NCI-H1048 (cell line): ENCODE measurements around the gene KRTAP1-5.
"Not testable (repeated sequence)": the region's sequence is repeated elsewhere in the genome, so short reads cannot be mapped to it uniquely, and the experiment has no call there.

Source experiments
- DNase-seq: peaks from one replicate; lab custom pipeline; 2025; lab: John Stamatoyannopoulos, UW

KRTAP1-5 gene

GRCh38 chr17:41004397-41004796 lies 22.6 kb downstream of the KRTAP1-5 start:
- DNase-seq, result no peak

DNA sequence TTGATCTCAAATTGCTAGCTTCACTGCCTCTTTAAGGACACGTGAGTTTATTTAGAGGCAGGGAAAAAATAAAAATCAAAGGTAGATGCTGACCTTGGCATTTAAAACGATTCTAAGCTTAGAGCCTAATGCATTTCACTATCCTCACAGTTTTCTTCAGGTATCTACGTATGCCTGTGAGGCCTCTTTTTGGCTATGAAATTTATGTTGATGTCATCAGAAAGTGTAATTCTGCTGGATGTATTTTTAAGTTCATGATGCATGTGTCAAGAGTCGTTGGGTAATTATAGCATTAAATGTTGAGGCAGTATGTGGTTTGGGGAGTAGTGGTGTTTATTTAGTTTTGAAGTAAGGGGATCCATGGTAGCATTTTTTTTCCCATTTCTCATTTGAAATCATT lies 23.1 kb downstream of the KRTAP1-5 start:
- DNase-seq, result no peak

- no peak for DNase-seq
Measured at GRCh38 chr17:41002814-41003213, 24.2 kb downstream of the KRTAP1-5 start.

- no peak for DNase-seq
Measured at GRCh38 chr17:41001795-41002194, 25.2 kb downstream of the KRTAP1-5 start.

DNA sequence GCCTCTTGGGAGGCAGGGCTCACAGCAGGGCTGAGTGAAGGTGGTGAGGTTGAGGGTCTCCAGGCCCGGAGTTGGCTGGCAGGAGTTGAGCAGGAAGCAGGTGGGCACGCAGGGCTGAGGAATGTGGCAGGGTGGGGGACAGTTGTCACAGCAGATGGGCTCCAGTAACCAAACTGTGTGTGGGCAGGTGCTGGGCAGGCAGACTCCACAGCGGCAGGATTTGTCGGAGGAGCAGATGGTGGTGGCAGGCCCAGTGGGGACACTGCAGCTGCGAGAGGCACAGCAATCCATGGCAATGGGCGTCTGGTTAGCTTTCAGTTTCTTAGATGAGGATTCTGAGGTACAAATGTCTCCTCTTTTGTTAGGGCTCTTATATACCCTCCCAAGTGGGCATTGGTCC lies 27.4 kb downstream of the KRTAP1-5 start, which contains the start of gene KRTAP3-2:
Gene KRTAP3-2, minus strand, starts transcription at position 344 of the 400 bp plus-strand sequence. Its CDS starts 53 bp downstream, at position 291.
- not testable (repeated sequence) for DNase-seq

GRCh38 chr17:40997361-40997760 lies 29.6 kb downstream of the KRTAP1-5 start:
- DNase-seq, result no peak

- DNase-seq, result no peak
Measured at GRCh38 chr17:40996829-40997228, 30.2 kb downstream of the KRTAP1-5 start.

DNA sequence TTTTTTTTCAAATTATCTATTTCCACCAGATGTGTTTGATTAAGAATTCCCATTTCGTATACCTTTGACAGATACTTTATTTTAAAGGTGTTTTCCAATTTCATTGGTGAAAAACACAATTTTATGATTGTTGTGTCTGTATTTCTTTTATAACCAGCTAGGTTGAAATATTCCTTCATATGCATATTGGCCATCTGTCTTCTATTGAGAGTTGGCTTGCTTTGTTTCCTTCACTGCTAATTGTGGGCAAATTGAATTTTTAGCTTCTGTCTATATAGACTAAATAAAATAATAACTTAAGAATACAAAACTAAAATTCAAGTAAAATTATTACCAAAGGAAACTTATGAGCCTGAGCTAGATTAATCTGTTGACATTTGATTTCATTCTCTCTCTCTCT lies 31.9 kb downstream of the KRTAP1-5 start:
- no peak for DNase-seq

GRCh38 chr17:40993839-40994238 lies 33.2 kb downstream of the KRTAP1-5 start, which contains the start of gene KRTAP3-3:
Gene KRTAP3-3 (minus strand): TSS chr17:40994164. CDS start chr17:40994097, 67 bp downstream.
- no peak for DNase-seq

GRCh38 chr17:40993084-40993483 lies 33.9 kb downstream of the KRTAP1-5 start:
- no peak for DNase-seq

DNA sequence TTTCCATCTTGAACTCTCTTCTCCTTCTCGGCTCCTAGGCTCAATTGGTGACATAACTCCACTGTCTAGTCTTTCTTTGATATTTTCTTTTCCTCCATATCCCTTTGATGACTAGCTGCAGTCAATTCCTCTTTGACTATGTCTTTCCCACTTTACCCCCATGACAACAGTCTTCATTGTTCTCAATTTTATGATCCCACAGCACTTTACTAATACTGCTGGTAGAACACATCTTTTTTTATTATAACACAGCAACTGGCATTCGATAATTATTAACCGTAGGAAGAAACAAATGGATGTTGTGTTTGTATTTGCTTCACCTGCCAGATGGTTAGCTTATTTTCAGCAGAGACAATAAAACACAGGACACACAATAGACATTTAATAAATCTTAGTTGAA lies 34.3 kb downstream of the KRTAP1-5 start:
- no peak for DNase-seq

DNA sequence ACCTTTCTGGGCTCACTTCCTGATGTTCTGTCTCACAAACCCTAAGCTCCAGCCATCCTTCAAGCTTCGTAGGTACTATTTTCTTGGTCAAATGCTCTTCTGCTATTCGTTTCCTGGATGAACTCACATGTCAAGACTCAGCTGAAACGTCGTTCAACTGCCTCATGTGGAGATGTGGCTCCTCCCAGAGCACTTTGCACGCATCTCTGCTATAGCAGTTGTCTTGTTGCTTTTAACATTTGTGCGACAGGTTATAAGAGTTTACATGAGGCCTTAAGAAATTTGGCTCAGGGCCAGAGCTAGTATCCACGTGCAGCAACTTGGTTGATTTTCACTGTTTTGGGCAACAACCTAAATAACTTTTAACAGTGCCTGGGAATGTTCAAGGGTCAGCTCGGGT lies 40.1 kb downstream of the KRTAP1-5 start:
- DNase-seq, result no peak

DNA sequence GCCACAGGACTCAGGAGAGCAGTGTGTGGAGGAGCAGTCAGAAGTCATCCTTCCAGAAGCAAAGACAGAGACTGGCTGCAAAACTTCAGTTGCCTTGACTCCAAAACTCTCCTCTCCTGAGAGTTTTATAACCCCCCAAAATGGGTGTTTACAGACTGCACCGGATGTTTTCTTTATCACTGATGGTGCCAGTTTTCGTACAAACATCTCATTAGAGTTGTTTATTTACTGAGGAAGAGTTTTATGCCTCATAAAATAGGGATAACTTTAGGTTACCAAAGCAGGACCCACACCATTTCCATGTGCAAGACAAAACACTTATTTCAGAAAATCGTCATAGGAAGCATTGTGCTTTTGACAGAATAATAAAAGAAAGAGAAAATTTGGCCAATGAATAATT lies 42.8 kb downstream of the KRTAP1-5 start, which contains the start of gene KRT40:
Gene KRT40, minus strand, starts transcription at position 101 of the 400 bp plus-strand sequence. Its CDS starts 53 bp downstream, at position 48.
- no peak for DNase-seq

- DNase-seq, result no peak
Measured at GRCh38 chr17:40981115-40981514, 45.9 kb downstream of the KRTAP1-5 start.

DNA sequence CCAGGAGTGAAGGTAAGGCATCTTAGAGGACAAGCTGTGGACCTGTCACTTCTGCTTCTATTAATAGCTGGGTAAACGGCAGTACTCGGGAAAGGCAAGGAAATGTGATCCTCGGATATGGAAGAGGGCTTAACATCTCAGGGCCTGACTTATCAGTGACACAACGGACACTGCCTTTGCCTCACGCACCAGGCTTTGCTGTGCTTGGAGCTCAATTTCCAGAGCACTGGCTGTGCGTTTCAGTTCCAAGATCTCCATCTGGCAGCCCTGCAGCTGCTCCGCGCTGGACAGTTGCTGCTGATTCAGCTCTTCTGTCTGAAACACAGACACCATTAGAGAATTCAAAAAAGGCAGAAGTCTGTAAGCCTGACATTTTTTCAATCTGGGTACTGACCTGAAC lies 46.4 kb downstream of the KRTAP1-5 start:
- no peak for DNase-seq

- no peak for DNase-seq
Measured at GRCh38 chr17:40980117-40980516, 46.9 kb downstream of the KRTAP1-5 start.

DNA sequence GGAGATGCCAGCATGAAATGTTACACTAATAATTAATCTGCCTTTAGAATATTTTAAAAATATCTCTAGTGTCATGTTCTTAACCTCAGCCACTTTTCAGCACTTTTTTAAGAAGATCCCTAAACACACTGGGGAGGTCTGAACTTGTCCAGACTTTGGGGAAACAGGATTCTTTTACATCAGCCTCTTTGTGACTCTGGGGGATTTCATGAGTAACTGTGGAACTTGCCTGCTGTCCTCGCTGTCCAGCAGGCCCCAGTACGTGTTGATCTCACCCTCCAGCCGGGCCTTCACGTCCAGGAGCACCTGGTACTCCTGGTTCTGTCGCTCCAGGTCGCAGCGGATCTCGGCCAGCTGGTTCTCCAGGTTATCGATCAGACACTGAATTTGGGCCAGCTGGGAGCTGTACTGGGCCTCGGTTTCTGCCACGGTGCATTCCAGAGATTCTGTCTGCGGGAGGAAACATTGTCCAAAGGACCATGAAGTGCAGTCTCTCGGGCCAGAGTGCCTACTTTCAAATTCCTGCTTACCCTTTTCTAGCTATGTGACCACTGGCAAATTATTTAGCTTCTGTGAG lies 48.3 kb downstream of the KRTAP1-5 start:
- no peak for DNase-seq
